Suprapubic skin (tissue), 3 donors: ENCODE data around the gene WDR38.

Experiments
- CTCF ChIP-seq, 2 donors: fragments of 200-600 bp in 1 of 2; fragments of 450-650 bp in 1 of 2; sonication (generic) in 1 of 2; IDR thresholded peaks; one replicate each; pipeline ENCODE4 v1.5.1; 2016 to 2019; ENCODE audit warnings: antibody characterized with exemption in 2 of 2, mild to moderate bottlenecking in 1 of 2, moderate library complexity in 1 of 2
- EP300 ChIP-seq: sonication (generic); formaldehyde crosslinking; IDR thresholded peaks from one replicate; pipeline ENCODE4 v1.6.1; 2017; ENCODE audit warnings: antibody characterized with exemption

DNA sequence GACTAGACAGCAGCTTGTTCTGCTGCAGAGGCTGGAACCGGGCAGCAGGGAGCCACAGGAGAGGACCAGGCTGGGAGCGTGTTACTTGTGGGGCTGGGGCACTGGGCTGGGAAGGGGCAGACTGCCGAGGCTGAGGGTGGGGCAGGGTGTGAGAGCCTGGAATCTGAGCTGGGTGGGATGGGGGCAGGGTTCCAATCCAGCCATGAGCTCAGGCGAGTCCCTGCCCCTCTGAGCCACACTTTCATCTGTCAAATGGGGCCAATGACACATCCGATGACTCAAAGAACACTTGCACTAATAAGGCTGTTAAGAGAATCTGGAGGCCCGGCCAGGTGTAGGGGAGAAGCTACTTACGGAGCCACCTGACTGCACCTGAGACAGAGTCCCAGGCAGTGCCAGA lies 18.7 kb upstream of the WDR38 start:
- TF ChIP-seq CTCF (IDR thresholded peaks at IDR 0.05) (no peak), EP300 (no peak)
